Suprapubic skin (tissue), 4 donors: ENCODE measurements around the gene SOHLH2.

ENCODE experiments used
- POLR2A ChIP-seq, 2 donors: fragments of 450-650 bp; IDR thresholded peaks; one replicate each; pipeline ENCODE4 v1.6.1; 2017; ENCODE audit warnings: antibody characterized with exemption in 2 of 2, mild to moderate bottlenecking in 2 of 2, moderate library complexity in 2 of 2
- POLR2AphosphoS5 ChIP-seq, 3 donors: sonication (generic); formaldehyde crosslinking; IDR thresholded peaks; one replicate each; pipeline ENCODE4 v1.6.1; 2017; ENCODE audit warnings: antibody characterized with exemption in 3 of 3
- TF ChIP-seq, protein P1 (sequence below), 2 donors: fragments of 200-600 bp in 1 of 2; fragments of 450-650 bp in 1 of 2; sonication (generic) in 1 of 2; IDR thresholded peaks; one replicate each; pipeline ENCODE4 v1.5.1; 2016 to 2019; ENCODE audit warnings: antibody characterized with exemption in 2 of 2, mild to moderate bottlenecking in 1 of 2, moderate library complexity in 1 of 2

DNA sequence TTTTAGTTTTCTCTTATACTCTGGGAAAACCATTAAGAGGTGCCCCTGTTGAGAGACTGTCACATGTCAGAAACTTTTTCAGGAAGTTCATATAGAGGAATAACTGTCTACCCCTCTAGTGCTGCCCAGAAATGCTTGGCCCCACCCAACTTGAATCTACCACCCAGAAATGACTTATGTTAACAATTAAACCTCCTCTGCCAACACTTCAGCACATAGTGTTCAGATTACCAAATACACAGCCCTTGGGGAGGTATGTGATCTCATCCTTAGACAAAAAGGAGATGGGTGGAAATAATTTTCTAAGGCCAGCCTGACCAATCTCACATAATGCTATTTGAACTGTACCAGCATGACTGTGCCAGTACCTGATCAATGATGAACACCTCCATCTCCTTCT, 47.6 kb upstream of the SOHLH2 start:
- TF ChIP-seq POLR2AphosphoS5 (IDR thresholded peaks at IDR 0.05) (peak in 1 of 3 donors; percentile 22), POLR2A (IDR thresholded peaks at IDR 0.05) (no peak)
- TF ChIP-seq, protein P1, sequence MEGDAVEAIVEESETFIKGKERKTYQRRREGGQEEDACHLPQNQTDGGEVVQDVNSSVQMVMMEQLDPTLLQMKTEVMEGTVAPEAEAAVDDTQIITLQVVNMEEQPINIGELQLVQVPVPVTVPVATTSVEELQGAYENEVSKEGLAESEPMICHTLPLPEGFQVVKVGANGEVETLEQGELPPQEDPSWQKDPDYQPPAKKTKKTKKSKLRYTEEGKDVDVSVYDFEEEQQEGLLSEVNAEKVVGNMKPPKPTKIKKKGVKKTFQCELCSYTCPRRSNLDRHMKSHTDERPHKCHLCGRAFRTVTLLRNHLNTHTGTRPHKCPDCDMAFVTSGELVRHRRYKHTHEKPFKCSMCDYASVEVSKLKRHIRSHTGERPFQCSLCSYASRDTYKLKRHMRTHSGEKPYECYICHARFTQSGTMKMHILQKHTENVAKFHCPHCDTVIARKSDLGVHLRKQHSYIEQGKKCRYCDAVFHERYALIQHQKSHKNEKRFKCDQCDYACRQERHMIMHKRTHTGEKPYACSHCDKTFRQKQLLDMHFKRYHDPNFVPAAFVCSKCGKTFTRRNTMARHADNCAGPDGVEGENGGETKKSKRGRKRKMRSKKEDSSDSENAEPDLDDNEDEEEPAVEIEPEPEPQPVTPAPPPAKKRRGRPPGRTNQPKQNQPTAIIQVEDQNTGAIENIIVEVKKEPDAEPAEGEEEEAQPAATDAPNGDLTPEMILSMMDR (IDR thresholded peaks at IDR 0.05) = no peak
